Activated B cell treated with CpG ODN at 0.5 μM for 24 hours (primary cell): ENCODE measurements around the gene SYNE4. TPM values are rescaled to one million over a fixed set of nuclear protein-coding genes. Genes with fewer than 3 reads are reported as not detected.

ENCODE experiments used
- ATAC-seq: fragments of 200-7000 bp; cut with Tn5 transposase; one replicate; pipeline ENCODE4 v1.10.0; 2021; ENCODE audit warnings: low read depth, mild to moderate bottlenecking, moderate library complexity
- CTCF ChIA-PET: fragments of 350-600 bp; sonication (Branson Sonifier 250); formaldehyde crosslinking; loops from one replicate; lab custom pipeline; 2021; ENCODE audit warnings: antibody characterized with exemption; lab: Charles Lee
- POLR2A ChIA-PET: fragments of 350-600 bp; sonication (Branson Sonifier 250); formaldehyde crosslinking; loops from one replicate; lab custom pipeline; 2021; ENCODE audit warnings: antibody characterized with exemption; lab: Charles Lee
- DNase-seq: peaks from one replicate; pipeline ENCODE4 v3.0.0; 2022
- H3K27ac Mint-ChIP-seq: one replicate; pipeline ENCODE4 v1.8.0; 2020; ENCODE audit warnings: mixed read lengths
- H3K27me3 Mint-ChIP-seq: one replicate; pipeline ENCODE4 v1.8.0; 2021; ENCODE audit warnings: mixed read lengths
- H3K36me3 Mint-ChIP-seq: one replicate; pipeline ENCODE4 v1.8.0; 2021; ENCODE audit warnings: low read depth, mixed read lengths
- H3K4me1 Mint-ChIP-seq: one replicate; pipeline ENCODE4 v1.8.0; 2021; ENCODE audit warnings: mixed read lengths
- H3K4me3 Mint-ChIP-seq: one replicate; pipeline ENCODE4 v1.8.0; 2020; ENCODE audit warnings: mild to moderate bottlenecking, mixed read lengths
- H3K9me3 Mint-ChIP-seq: one replicate; pipeline ENCODE4 v1.8.0; 2020; ENCODE audit warnings: mixed read lengths
- CTCF ChIP-seq: fragments of 200-600 bp; IDR thresholded peaks from one replicate; pipeline ENCODE4 v1.8.0; 2022; ENCODE audit warnings: antibody characterized with exemption, mild to moderate bottlenecking
- intact Hi-C: fragments of 100-400 bp; cut with micrococcal nuclease; formaldehyde crosslinking; loops from one replicate; pipeline ENCODE4 v1.15.1; 2024
- total RNA-seq: library from RNA; stranded (reverse); gene quantifications from 2 replicates; pipeline ENCODE4 v1.2.3, GENCODE V29; 2022

SYNE4 gene
- total RNA-seq, 1 donor from 2014 or later = 3.7 TPM

GRCh38 chr19:36051236-36051635, 42.6 kb upstream of the SYNE4 start:
- TF ChIP-seq CTCF = no peak
- ATAC-seq (no peak), DNase-seq (no peak)
- H3K36me3 Mint-ChIP-seq = peaks cover 1% of the 10 kb centered on the region
- CTCF ChIA-PET = no interaction called here
- H3K27me3 Mint-ChIP-seq = no peaks in the 10 kb centered on the region
- no peak overlapping the region for H3K27ac Mint-ChIP-seq
- intact Hi-C loops = loop anchor here (10.0 kb wide), 1 partner anchor 406 kb away; the partner anchor contains the start of genes COX6B1 and ETV2
- peak overlapping the region; percentile 17 for H3K4me3 Mint-ChIP-seq
- POLR2A ChIA-PET = no interaction called here
- peaks cover 18% of the 10 kb centered on the region for H3K4me1 Mint-ChIP-seq
- no peaks in the 10 kb centered on the region for H3K9me3 Mint-ChIP-seq

DNA sequence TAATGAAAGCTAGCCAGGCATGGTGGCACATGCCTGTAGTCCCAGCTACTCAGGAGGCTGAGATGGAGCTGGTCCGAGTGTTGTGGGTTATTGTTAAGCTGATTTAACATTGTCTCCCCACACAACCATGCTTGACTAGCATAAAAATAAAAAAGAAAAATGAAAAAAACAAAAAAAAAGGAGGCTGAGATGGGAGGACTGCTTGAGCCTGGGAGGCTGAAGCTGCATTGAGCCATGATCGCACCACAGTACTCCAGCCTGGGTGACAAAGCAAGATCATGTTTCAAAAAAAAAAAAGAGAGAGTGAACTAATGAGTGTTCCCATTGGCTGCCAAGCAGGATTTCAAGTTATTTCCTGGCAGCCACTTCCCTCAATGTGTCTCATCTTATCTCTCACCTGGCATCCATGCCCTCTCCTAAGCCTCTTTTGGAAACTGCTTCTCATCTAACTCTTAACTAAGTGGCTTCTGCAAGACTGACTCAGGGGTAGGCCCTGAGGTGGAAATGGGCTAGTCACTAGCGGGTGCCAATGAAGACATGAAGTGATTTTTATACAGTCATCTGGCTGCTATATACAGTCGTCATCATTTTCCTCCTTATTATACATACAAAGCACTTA, 40.6 kb upstream of the SYNE4 start:
- CTCF ChIA-PET = no interaction called here
- Mint-ChIP-seq H3K9me3 (no peaks in the 10 kb centered on the region), H3K27ac (no peak overlapping the region), H3K27me3 (no peaks in the 10 kb centered on the region), H3K4me1 (peaks cover 8% of the 10 kb centered on the region), H3K36me3 (peaks cover 1% of the 10 kb centered on the region), H3K4me3 (no peak overlapping the region)
- DNase-seq = no peak
- intact Hi-C loops = no loop called here
- no peak for TF ChIP-seq CTCF
- POLR2A ChIA-PET = interaction anchor here (0.7 kb wide), 1 partner anchor 552 kb away, joined by 4 read pairs; no protein-coding TSS in a partner anchor
- ATAC-seq = no peak

DNA sequence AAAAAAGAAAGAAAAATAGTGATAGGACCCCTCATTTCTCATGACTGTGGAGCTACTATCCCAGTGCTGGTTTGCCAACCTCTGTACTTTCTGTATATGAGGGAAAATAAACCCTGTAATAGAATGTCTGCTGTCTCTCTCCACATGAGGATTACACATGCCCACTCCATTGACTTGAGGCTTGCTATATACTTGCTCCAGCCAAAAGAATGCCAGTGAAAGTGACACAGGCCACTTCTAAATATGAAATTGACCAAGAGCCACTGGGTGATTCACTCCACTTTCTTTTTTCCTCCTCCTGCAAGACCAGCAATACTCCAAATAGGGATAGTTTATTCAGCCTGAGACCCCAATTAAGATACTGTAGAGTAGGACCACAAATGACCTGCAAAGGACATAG, 39.2 kb upstream of the SYNE4 start:
- no peak for ATAC-seq
- ChIA-PET POLR2A (no interaction called here), CTCF (no interaction called here)
- H3K9me3 Mint-ChIP-seq = no peaks in the 10 kb centered on the region
- H3K4me1 Mint-ChIP-seq = no peaks in the 10 kb centered on the region
- H3K27me3 Mint-ChIP-seq = no peaks in the 10 kb centered on the region
- DNase-seq = no peak
- no peak for TF ChIP-seq CTCF
- no peak overlapping the region for H3K27ac Mint-ChIP-seq
- H3K4me3 Mint-ChIP-seq = no peak overlapping the region
- intact Hi-C loops = no loop called here
- no peaks in the 10 kb centered on the region for H3K36me3 Mint-ChIP-seq

DNA sequence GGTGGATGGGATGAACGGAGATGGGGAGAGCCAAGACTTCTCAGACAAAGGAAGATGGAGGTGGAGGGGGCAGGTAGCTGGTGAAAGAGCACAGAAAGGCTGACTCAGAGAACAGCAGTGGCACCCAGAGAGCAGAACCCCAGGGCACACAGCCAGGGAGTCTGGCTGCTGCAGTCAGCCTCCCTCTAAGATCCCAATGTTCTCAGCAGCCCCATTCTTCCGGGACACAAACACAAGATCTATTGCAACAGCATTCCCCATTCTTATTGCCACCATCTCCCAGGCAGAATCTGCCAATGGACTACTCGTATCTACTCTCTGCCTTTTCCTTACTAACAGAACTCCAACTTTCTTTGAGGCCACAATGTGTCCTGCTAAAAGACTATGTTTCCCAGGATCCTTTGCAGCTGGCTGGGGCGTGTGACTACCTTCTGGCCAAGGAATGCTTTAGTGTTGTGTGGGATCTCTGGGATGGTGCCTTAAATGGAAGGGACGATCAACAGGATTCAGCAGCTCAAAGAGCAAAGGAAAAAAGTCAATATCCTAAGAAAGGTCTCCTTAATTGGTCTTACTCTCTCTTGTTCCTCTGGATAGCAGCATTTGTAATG, 37.9 kb upstream of the SYNE4 start:
- ChIA-PET POLR2A (no interaction called here), CTCF (no interaction called here)
- DNase-seq (no peak), ATAC-seq (no peak)
- TF ChIP-seq CTCF = no peak
- H3K4me3 Mint-ChIP-seq = no peak overlapping the region
- H3K4me1 Mint-ChIP-seq = no peaks in the 10 kb centered on the region
- no peaks in the 10 kb centered on the region for H3K9me3 Mint-ChIP-seq
- intact Hi-C loops = no loop called here
- no peaks in the 10 kb centered on the region for H3K36me3 Mint-ChIP-seq
- H3K27me3 Mint-ChIP-seq = no peaks in the 10 kb centered on the region
- H3K27ac Mint-ChIP-seq = no peak overlapping the region

GRCh38 chr19:36043952-36044351, 35.3 kb upstream of the SYNE4 start:
- H3K4me3 Mint-ChIP-seq = no peak overlapping the region
- H3K27me3 Mint-ChIP-seq = no peaks in the 10 kb centered on the region
- H3K36me3 Mint-ChIP-seq = peaks cover 6% of the 10 kb centered on the region
- ATAC-seq = no peak
- ChIA-PET CTCF (no interaction called here), POLR2A (interaction anchor here (0.6 kb wide), 1 partner anchor 229 kb away, joined by 3 read pairs; no protein-coding TSS in a partner anchor)
- DNase-seq = no peak
- intact Hi-C loops = no loop called here
- no peaks in the 10 kb centered on the region for H3K4me1 Mint-ChIP-seq
- no peak overlapping the region for H3K27ac Mint-ChIP-seq
- H3K9me3 Mint-ChIP-seq = no peaks in the 10 kb centered on the region
- no peak for TF ChIP-seq CTCF
